WTC11 (cell line): ENCODE results near the gene ZGPAT. TPM values are rescaled to one million over a fixed set of nuclear protein-coding genes. Genes with fewer than 3 reads are reported as not detected.
"Not testable (repeated sequence)": the region's sequence is repeated elsewhere in the genome, so short reads cannot be mapped to it uniquely, and the experiment has no call there.

Experiments used
- ATAC-seq: fragments of 200-7000 bp; cut with Tn5 transposase; 2 replicates; pipeline ENCODE4 v1.10.0; 2021; ENCODE audit warnings: mild to moderate bottlenecking, moderate library complexity
- CTCF ChIA-PET: fragments of 300-600 bp; sonication (Branson Sonifier 250); formaldehyde crosslinking; loops from one replicate; lab custom pipeline; 2021; ENCODE audit warnings: antibody characterized with exemption; lab: Charles Lee
- POLR2A ChIA-PET: fragments of 350-600 bp; sonication (Branson Sonifier 250); formaldehyde crosslinking; loops from one replicate; lab custom pipeline; 2021; ENCODE audit warnings: antibody characterized with exemption; lab: Charles Lee
- DNase-seq: peaks from one replicate; pipeline ENCODE4 v3.0.0; 2021; ENCODE audit warnings: low spot score
- H3K27ac Mint-ChIP-seq: 2 replicates; pipeline ENCODE4 v1.8.0; 2021; ENCODE audit warnings: mixed read lengths
- H3K27me3 Mint-ChIP-seq: 2 replicates; pipeline ENCODE4 v1.8.0; 2021; ENCODE audit warnings: low read depth, mild to moderate bottlenecking, moderate library complexity, mixed read lengths
- H3K36me3 Mint-ChIP-seq: 2 replicates; pipeline ENCODE4 v1.8.0; 2021; ENCODE audit warnings: mixed read lengths
- H3K4me1 Mint-ChIP-seq: 2 replicates; pipeline ENCODE4 v1.8.0; 2022; ENCODE audit warnings: mixed read lengths
- H3K4me3 Mint-ChIP-seq: 2 replicates; pipeline ENCODE4 v1.8.0; 2021; ENCODE audit warnings: mild to moderate bottlenecking, moderate library complexity, mixed read lengths
- H3K9me3 Mint-ChIP-seq: 2 replicates; pipeline ENCODE4 v1.8.0; 2021; ENCODE audit warnings: mixed read lengths
- CREM ChIP-seq: sonication (generic); formaldehyde crosslinking; IDR thresholded peaks from 2 replicates; pipeline ENCODE4 v1.8.1; 2022; ENCODE audit warnings: mild to moderate bottlenecking, missing genetic modification reagents, moderate library complexity
- ETV6 ChIP-seq: sonication (generic); formaldehyde crosslinking; IDR thresholded peaks from 2 replicates; pipeline ENCODE4 v1.8.1; 2022; ENCODE audit warnings: mild to moderate bottlenecking, missing genetic modification reagents
- GABPB1 ChIP-seq: sonication (generic); formaldehyde crosslinking; IDR thresholded peaks from 2 replicates; pipeline ENCODE4 v1.8.1; 2023; ENCODE audit warnings: mild to moderate bottlenecking, missing genetic modification reagents
- JUN ChIP-seq: sonication (generic); formaldehyde crosslinking; IDR thresholded peaks from 2 replicates; pipeline ENCODE4 v1.8.0; 2023; ENCODE audit warnings: mild to moderate bottlenecking, missing genetic modification reagents
- NR1H2 ChIP-seq: sonication (generic); formaldehyde crosslinking; IDR thresholded peaks from 2 replicates; pipeline ENCODE4 v1.9.0; 2021; ENCODE audit warnings: mild to moderate bottlenecking, moderate library complexity, missing genetic modification reagents
- PRRX2 ChIP-seq: fragments of 250-450 bp; sonication (Bioruptor Pico); IDR thresholded peaks from 2 replicates; pipeline ENCODE4 v1.8.0; 2021; ENCODE audit warnings: mild to moderate bottlenecking
- ZNF121 ChIP-seq: sonication (generic); formaldehyde crosslinking; IDR thresholded peaks from 2 replicates; pipeline ENCODE4 v1.8.0; 2023; ENCODE audit warnings: missing genetic modification reagents
- ZNF317 ChIP-seq: sonication (generic); formaldehyde crosslinking; IDR thresholded peaks from 2 replicates; pipeline ENCODE4 v1.8.1; 2023; ENCODE audit warnings: low read depth, mild to moderate bottlenecking, moderate library complexity, missing genetic modification reagents, borderline replicate concordance
- total RNA-seq: library from RNA; stranded (reverse); gene quantifications from 3 replicates; pipeline ENCODE4 v1.2.3, GENCODE V29; 2021
- TF ChIP-seq, protein P1 (sequence below): sonication (generic); formaldehyde crosslinking; IDR thresholded peaks from 2 replicates; pipeline ENCODE4 v1.8.1; 2023; ENCODE audit warnings: mild to moderate bottlenecking, moderate library complexity, missing genetic modification reagents
- TF ChIP-seq, protein P2 (sequence below): fragments of 250-450 bp; sonication (Bioruptor Pico); IDR thresholded peaks from 2 replicates; pipeline ENCODE4 v1.9.0; 2021; ENCODE audit warnings: mild to moderate bottlenecking, borderline replicate concordance
- TF ChIP-seq, protein P3 (sequence below): fragments of 200-600 bp; IDR thresholded peaks from 2 replicates; pipeline ENCODE4 v1.8.0; 2022; ENCODE audit warnings: antibody characterized with exemption
- TF ChIP-seq, protein P4 (sequence below): fragments of 250-450 bp; sonication (Bioruptor Pico); IDR thresholded peaks from 2 replicates; pipeline ENCODE4 v1.9.0; 2021; ENCODE audit warnings: moderate library complexity, mild to moderate bottlenecking, inconsistent platforms, borderline replicate concordance
- TF ChIP-seq, protein P5 (sequence below): sonication (generic); formaldehyde crosslinking; conservative IDR thresholded peaks from 2 replicates; pipeline ENCODE4 v1.8.1; 2022; ENCODE audit warnings: mild to moderate bottlenecking, missing genetic modification reagents
- TF ChIP-seq, protein P6 (sequence below): sonication (generic); formaldehyde crosslinking; IDR thresholded peaks from 2 replicates; pipeline ENCODE4 v1.8.1; 2023; ENCODE audit warnings: mild to moderate bottlenecking, missing genetic modification reagents

The ZGPAT gene
- total RNA-seq, 1 experiment from 2014 or later = 28.3 TPM

DNA sequence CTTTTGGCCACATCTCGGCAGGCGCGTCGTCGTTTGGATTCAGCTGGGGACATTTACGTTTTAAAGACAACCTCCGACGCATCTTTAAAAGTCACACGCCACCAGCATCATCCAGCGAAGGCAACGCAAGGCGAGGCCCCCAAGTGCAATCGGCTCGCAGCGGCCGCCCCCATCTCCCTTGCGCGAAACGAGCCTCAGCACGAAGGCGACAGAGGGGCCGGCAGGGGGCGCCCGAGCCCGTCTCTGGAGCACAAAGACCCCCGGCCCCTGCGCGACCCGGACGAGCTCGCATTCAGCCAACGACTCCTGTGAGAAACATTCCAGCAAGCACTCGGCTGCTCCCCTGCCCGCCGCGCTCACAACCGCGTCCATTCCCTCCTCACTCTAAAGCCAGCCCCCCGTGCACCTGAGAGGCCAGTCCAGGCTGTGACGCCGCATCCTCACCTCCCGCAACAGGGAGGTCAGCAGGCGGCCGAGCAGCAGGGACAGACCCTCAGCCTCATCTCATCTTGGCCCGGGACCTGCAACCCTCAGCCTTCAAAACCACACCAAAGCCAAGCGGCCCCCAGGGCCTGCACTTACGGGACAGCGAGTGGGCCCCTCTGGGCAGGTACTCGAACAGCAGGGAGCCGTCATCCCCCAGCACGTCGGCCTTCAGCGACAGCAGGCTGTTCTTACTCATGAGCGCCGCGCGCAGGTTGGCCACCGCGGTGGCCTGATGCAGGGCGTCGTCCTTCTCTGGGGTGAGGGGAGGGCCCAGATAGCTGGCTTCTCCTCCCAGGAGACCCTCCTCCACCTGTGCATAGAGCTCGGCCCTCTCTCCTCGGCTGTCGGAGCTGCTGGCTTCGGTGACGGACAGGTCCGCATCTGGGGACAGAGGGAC, 67.5 kb downstream of the ZGPAT start:
- POLR2A ChIA-PET = interaction anchor here (0.6 to 1.1 kb wide), 4 partner anchors 20 to 92 kb away, joined by 3 to 5 read pairs (median 4); no protein-coding TSS in a partner anchor
- peaks cover 16% of the 10 kb centered on the region for H3K36me3 Mint-ChIP-seq

DNA sequence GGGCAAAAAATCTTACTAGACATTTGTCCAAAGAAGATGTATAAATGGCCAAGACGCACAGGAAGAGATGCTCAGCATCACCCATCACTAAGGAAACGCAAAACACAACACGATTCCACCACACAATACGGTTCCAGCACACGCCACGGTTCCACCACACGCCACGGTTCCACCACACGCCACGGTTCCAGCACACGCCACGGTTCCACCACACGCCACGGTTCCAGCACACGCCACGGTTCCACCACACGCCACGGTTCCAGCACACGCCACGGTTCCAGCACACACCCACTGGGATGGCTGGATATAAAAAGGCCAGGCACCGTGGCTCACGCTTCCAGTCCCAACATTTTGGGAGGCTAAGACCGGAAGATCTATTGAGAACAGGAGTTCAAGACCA, 69.0 kb downstream of the ZGPAT start:
- H3K9me3 Mint-ChIP-seq = peaks cover 20% of the 10 kb centered on the region
- CTCF ChIA-PET, DNase-seq, H3K4me3 Mint-ChIP-seq, H3K27me3 Mint-ChIP-seq, ATAC-seq, H3K27ac Mint-ChIP-seq: not testable (repeated sequence)
- H3K36me3 Mint-ChIP-seq = peaks cover 16% of the 10 kb centered on the region
- H3K4me1 Mint-ChIP-seq = peaks cover 14% of the 10 kb centered on the region
- POLR2A ChIA-PET = interaction anchor here (0.6 kb wide), 1 partner anchor 32 kb away, joined by 5 read pairs; no protein-coding TSS in a partner anchor

More for the DNA sequence above, 67.5 kb downstream of the ZGPAT start:
- peak; percentile 91 for DNase-seq
- Mint-ChIP-seq H3K27ac (peak overlapping the region; percentile 93), H3K4me3 (peak overlapping the region; percentile 80), H3K9me3 (peaks cover 17% of the 10 kb centered on the region)
- CTCF ChIA-PET = interaction anchor here (0.6 to 2.8 kb wide), 76 partner anchors 10 to 545 kb away, joined by 3 to 68 read pairs (median 5); partner anchors contain the start of genes ARFRP1, DNAJC5, LIME1 and PRPF6
- ATAC-seq = peak; percentile 84
- TF ChIP-seq GABPB1 (CRISPR knock-in tag) (no peak), CREM (CRISPR knock-in tag) (no peak), ZNF121 (CRISPR knock-in tag) (0 out of 2 replicates have a peak, but pooled peaks have one; percentile 45), PRRX2 (no peak), ETV6 (CRISPR knock-in tag) (peak; percentile 41; the same call in 1 of the 2 replicates), NR1H2 (no peak), ZNF317 (CRISPR knock-in tag) (0 out of 2 replicates have a peak, but pooled peaks have one; percentile 14)
- TF ChIP-seq, protein P1, sequence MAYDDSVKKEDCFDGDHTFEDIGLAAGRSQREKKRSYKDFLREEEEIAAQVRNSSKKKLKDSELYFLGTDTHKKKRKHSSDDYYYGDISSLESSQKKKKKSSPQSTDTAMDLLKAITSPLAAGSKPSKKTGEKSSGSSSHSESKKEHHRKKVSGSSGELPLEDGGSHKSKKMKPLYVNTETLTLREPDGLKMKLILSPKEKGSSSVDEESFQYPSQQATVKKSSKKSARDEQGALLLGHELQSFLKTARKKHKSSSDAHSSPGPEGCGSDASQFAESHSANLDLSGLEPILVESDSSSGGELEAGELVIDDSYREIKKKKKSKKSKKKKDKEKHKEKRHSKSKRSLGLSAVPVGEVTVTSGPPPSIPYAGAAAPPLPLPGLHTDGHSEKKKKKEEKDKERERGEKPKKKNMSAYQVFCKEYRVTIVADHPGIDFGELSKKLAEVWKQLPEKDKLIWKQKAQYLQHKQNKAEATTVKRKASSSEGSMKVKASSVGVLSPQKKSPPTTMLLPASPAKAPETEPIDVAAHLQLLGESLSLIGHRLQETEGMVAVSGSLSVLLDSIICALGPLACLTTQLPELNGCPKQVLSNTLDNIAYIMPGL (CRISPR knock-in tag) = peak; percentile 85
- TF ChIP-seq, protein P2, sequence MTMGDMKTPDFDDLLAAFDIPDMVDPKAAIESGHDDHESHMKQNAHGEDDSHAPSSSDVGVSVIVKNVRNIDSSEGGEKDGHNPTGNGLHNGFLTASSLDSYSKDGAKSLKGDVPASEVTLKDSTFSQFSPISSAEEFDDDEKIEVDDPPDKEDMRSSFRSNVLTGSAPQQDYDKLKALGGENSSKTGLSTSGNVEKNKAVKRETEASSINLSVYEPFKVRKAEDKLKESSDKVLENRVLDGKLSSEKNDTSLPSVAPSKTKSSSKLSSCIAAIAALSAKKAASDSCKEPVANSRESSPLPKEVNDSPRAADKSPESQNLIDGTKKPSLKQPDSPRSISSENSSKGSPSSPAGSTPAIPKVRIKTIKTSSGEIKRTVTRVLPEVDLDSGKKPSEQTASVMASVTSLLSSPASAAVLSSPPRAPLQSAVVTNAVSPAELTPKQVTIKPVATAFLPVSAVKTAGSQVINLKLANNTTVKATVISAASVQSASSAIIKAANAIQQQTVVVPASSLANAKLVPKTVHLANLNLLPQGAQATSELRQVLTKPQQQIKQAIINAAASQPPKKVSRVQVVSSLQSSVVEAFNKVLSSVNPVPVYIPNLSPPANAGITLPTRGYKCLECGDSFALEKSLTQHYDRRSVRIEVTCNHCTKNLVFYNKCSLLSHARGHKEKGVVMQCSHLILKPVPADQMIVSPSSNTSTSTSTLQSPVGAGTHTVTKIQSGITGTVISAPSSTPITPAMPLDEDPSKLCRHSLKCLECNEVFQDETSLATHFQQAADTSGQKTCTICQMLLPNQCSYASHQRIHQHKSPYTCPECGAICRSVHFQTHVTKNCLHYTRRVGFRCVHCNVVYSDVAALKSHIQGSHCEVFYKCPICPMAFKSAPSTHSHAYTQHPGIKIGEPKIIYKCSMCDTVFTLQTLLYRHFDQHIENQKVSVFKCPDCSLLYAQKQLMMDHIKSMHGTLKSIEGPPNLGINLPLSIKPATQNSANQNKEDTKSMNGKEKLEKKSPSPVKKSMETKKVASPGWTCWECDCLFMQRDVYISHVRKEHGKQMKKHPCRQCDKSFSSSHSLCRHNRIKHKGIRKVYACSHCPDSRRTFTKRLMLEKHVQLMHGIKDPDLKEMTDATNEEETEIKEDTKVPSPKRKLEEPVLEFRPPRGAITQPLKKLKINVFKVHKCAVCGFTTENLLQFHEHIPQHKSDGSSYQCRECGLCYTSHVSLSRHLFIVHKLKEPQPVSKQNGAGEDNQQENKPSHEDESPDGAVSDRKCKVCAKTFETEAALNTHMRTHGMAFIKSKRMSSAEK (CRISPR knock-in tag) = no peak
- TF ChIP-seq, protein P3, sequence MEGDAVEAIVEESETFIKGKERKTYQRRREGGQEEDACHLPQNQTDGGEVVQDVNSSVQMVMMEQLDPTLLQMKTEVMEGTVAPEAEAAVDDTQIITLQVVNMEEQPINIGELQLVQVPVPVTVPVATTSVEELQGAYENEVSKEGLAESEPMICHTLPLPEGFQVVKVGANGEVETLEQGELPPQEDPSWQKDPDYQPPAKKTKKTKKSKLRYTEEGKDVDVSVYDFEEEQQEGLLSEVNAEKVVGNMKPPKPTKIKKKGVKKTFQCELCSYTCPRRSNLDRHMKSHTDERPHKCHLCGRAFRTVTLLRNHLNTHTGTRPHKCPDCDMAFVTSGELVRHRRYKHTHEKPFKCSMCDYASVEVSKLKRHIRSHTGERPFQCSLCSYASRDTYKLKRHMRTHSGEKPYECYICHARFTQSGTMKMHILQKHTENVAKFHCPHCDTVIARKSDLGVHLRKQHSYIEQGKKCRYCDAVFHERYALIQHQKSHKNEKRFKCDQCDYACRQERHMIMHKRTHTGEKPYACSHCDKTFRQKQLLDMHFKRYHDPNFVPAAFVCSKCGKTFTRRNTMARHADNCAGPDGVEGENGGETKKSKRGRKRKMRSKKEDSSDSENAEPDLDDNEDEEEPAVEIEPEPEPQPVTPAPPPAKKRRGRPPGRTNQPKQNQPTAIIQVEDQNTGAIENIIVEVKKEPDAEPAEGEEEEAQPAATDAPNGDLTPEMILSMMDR = peak; percentile 95
- TF ChIP-seq, all 79 proteins: peak for 5
- Mint-ChIP-seq H3K4me1 (peaks cover 14% of the 10 kb centered on the region), H3K27me3 (peaks cover 4% of the 10 kb centered on the region; the same call in 1 of the 2 replicates)

DNA sequence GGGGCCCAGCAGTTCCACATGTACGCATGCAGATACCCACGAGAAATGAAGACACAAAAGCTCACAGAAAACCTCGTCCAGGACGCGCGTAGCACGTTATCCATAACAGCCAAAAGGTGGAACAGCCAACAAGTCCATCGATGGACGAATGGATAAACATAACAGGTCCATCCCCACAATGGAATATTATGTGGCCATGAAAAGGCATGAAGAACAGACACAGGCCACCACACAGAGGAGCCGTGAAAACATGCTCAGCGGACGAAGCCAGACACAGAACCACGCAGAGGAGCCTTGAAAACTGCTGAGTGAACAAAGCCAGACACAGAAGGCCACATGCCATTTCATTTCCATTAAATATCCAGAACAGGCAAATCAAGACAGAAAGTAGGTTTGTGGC, 69.8 kb downstream of the ZGPAT start:
- Mint-ChIP-seq H3K27ac (no peak overlapping the region), H3K27me3 (peaks cover 4% of the 10 kb centered on the region; the same call in 1 of the 2 replicates), H3K4me3 (no peak overlapping the region), H3K4me1 (peaks cover 14% of the 10 kb centered on the region), H3K9me3 (peaks cover 20% of the 10 kb centered on the region), H3K36me3 (peaks cover 16% of the 10 kb centered on the region)
- DNase-seq = no peak
- ATAC-seq = no peak
- POLR2A ChIA-PET = no interaction called here
- CTCF ChIA-PET = no interaction called here
- no peak for TF ChIP-seq JUN (CRISPR knock-in tag)
- TF ChIP-seq, protein P4, sequence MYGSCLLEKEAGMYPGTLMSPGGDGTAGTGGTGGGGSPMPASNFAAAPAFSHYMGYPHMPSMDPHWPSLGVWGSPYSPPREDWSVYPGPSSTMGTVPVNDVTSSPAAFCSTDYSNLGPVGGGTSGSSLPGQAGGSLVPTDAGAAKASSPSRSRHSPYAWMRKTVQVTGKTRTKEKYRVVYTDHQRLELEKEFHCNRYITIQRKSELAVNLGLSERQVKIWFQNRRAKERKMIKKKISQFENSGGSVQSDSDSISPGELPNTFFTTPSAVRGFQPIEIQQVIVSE (CRISPR knock-in tag) = no peak
- no peak for TF ChIP-seq ETV6 (CRISPR knock-in tag)
- TF ChIP-seq, protein P5, sequence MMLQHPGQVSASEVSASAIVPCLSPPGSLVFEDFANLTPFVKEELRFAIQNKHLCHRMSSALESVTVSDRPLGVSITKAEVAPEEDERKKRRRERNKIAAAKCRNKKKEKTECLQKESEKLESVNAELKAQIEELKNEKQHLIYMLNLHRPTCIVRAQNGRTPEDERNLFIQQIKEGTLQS = no peak
- TF ChIP-seq, protein P6, sequence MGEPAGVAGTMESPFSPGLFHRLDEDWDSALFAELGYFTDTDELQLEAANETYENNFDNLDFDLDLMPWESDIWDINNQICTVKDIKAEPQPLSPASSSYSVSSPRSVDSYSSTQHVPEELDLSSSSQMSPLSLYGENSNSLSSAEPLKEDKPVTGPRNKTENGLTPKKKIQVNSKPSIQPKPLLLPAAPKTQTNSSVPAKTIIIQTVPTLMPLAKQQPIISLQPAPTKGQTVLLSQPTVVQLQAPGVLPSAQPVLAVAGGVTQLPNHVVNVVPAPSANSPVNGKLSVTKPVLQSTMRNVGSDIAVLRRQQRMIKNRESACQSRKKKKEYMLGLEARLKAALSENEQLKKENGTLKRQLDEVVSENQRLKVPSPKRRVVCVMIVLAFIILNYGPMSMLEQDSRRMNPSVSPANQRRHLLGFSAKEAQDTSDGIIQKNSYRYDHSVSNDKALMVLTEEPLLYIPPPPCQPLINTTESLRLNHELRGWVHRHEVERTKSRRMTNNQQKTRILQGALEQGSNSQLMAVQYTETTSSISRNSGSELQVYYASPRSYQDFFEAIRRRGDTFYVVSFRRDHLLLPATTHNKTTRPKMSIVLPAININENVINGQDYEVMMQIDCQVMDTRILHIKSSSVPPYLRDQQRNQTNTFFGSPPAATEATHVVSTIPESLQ = no peak
